HCT116 (cell line): ENCODE results near the gene TMEM135. TPM values are rescaled to one million over a fixed set of nuclear protein-coding genes. Genes with fewer than 3 reads are reported as not detected.

Experiments
- ATAC-seq: fragments of 200-7000 bp; cut with Tn5 transposase; 2 replicates; pipeline ENCODE4 v1.9.1; 2020; ENCODE audit warnings: mild to moderate bottlenecking, moderate library complexity
- BruUV-seq: library from RNA; stranded (reverse); fragments of 400-500 nt; replicated peaks from 2 replicates; lab custom pipeline; 2021; lab: Mats Ljungman, UMichigan
- CTCF ChIA-PET: fragments of 300-600 bp; sonication (Branson Sonifier 250); formaldehyde crosslinking; loops from one replicate; lab custom pipeline; 2021; ENCODE audit warnings: antibody characterized with exemption; lab: Charles Lee
- POLR2A ChIA-PET: fragments of 300-600, 350-600 bp; sonication (Branson Sonifier 250); formaldehyde crosslinking; loops from one replicate; lab custom pipeline; 2021; ENCODE audit warnings: antibody characterized with exemption; lab: Charles Lee
- RAD21 ChIA-PET, 2 experiments: fragments of 300-600 bp; sonication (Branson Sonifier 250); formaldehyde crosslinking; loops; one replicate each; lab custom pipeline; 2023; ENCODE audit warnings: low total read pairs in 2 of 2; ENCODE audit not compliant: uncharacterized antibody in 2 of 2, unreplicated experiment in 2 of 2, low non-redundant PET in 1 of 2; lab: Charles Lee
- DNase-seq: peaks from one replicate; pipeline ENCODE4 v3.0.0-alpha.2; 2010; ENCODE audit warnings: low read depth, low spot score
- H2AFZ ChIP-seq: fragments of 200-600 bp; shearing (Covaris generic), sonication (generic); 2 replicates; pipeline ENCODE4 v1.6.1; 2017; ENCODE audit warnings: low read depth, mixed run types, mixed read lengths, antibody characterized with exemption, low read length; ENCODE audit not compliant: poor library complexity, severe bottlenecking
- H3K27ac ChIP-seq: 2 replicates; pipeline ENCODE4 v1.5.1; 2012; ENCODE audit warnings: low read depth, low read length
- H3K27me3 ChIP-seq: fragments of 200-600 bp; sonication (generic); 2 replicates; pipeline ENCODE4 v1.6.1; 2016; ENCODE audit warnings: mixed run types, low read length, mixed read lengths; ENCODE audit not compliant: insufficient read depth
- H3K36me3 ChIP-seq, 2 experiments: fragments of 200-500 bp in 1 of 2; fragments of 200-600 bp in 1 of 2; sonication (Bioruptor generic) in 1 of 2; sonication (generic) in 1 of 2; 2 replicates each; pipeline versions ENCODE4 v1.5.1 to v1.6.1; 2014 to 2016; ENCODE audit warnings: low read length in 2 of 2, inconsistent platforms in 1 of 2, mixed read lengths in 1 of 2, mixed run types in 1 of 2; ENCODE audit not compliant: insufficient read depth in 2 of 2, control insufficient read depth in 1 of 2
- H3K4me1 ChIP-seq, 2 experiments: fragments of 200-600 bp in 1 of 2; sonication (generic) in 1 of 2; 2 replicates each; pipeline versions ENCODE4 v1.5.1 to v1.6.1; 2012 to 2017; ENCODE audit warnings: low read length in 2 of 2, inconsistent platforms in 1 of 2, mild to moderate bottlenecking in 1 of 2, mixed read lengths in 1 of 2, mixed run types in 1 of 2, moderate library complexity in 1 of 2; ENCODE audit not compliant: insufficient read depth in 2 of 2, control insufficient read depth in 1 of 2
- H3K4me2 ChIP-seq: fragments of 200-600 bp; sonication (generic); 2 replicates; pipeline ENCODE4 v1.6.1; 2017; ENCODE audit warnings: mixed run types, low read length, mixed read lengths
- H3K4me3 ChIP-seq, 2 experiments: fragments of 200-600 bp in 1 of 2; sonication (generic) in 1 of 2; replicated peaks in 1 of 2; 2 replicates each; pipeline ENCODE4 v1.5.1; 2011 to 2016; ENCODE audit warnings: low read length in 2 of 2, control low read depth in 1 of 2, low read depth in 1 of 2, mild to moderate bottlenecking in 1 of 2, mixed read lengths in 1 of 2, mixed run types in 1 of 2
- H3K79me2 ChIP-seq: fragments of 200-600 bp; sonication (generic); 2 replicates; pipeline ENCODE4 v1.6.1; 2017; ENCODE audit warnings: mild to moderate bottlenecking, mixed run types, low read length, moderate library complexity, mixed read lengths; ENCODE audit not compliant: insufficient read depth
- H3K9ac ChIP-seq: fragments of 200-600 bp; sonication (generic); 2 replicates; pipeline ENCODE4 v1.6.1; 2016; ENCODE audit warnings: low read length, mixed read lengths
- H3K9me2 ChIP-seq: fragments of 200-600 bp; sonication (generic), shearing (Covaris generic); 2 replicates; pipeline ENCODE4 v1.6.1; 2017; ENCODE audit warnings: mixed run types, mild to moderate bottlenecking, moderate library complexity; ENCODE audit not compliant: insufficient read depth
- H3K9me3 ChIP-seq, 2 experiments: fragments of 200-500 bp in 1 of 2; fragments of 200-600 bp in 1 of 2; sonication (Bioruptor generic) in 1 of 2; sonication (generic) in 1 of 2; 2 replicates each; pipeline ENCODE4 v1.6.1; 2014 to 2017; ENCODE audit warnings: low read length in 2 of 2, mixed read lengths in 2 of 2, inconsistent platforms in 1 of 2, low read depth in 1 of 2, mild to moderate bottlenecking in 1 of 2, mixed run types in 1 of 2, moderate library complexity in 1 of 2; ENCODE audit not compliant: control insufficient read depth in 1 of 2, insufficient read depth in 1 of 2
- H4K20me1 ChIP-seq: fragments of 200-600 bp; sonication (generic), shearing (Covaris generic); 2 replicates; pipeline ENCODE4 v1.6.1; 2017; ENCODE audit warnings: mixed run types, mild to moderate bottlenecking, moderate library complexity; ENCODE audit not compliant: insufficient read depth
- CBX3 ChIP-seq: IDR thresholded peaks from 2 replicates; pipeline ENCODE4 v1.6.1; 2012; ENCODE audit warnings: low read depth
- CEBPB ChIP-seq: IDR thresholded peaks from 2 replicates; pipeline ENCODE4 v1.6.1; 2012; ENCODE audit warnings: low read depth
- FOSL1 ChIP-seq: IDR thresholded peaks from 2 replicates; pipeline ENCODE4 v1.6.1; 2012; ENCODE audit warnings: low read depth
- JUND ChIP-seq: IDR thresholded peaks from 2 replicates; pipeline ENCODE4 v1.6.1; 2012
- POLR2AphosphoS5 ChIP-seq: IDR thresholded peaks from 2 replicates; pipeline ENCODE4 v1.6.1; 2011; ENCODE audit warnings: mild to moderate bottlenecking, low read depth, low read length, moderate library complexity
- RAD21 ChIP-seq: IDR thresholded peaks from 2 replicates; pipeline ENCODE4 v1.6.1; 2012; ENCODE audit warnings: low read depth, mild to moderate bottlenecking
- SP1 ChIP-seq: IDR thresholded peaks from 2 replicates; pipeline ENCODE4 v1.6.1; 2012; ENCODE audit warnings: low read depth
- SRF ChIP-seq: IDR thresholded peaks from 2 replicates; pipeline ENCODE4 v1.6.1; 2012; ENCODE audit warnings: low read depth
- ZNF274 ChIP-seq: fragments of 200-500 bp; sonication (Bioruptor generic); IDR thresholded peaks from 2 replicates; pipeline ENCODE4 v1.6.1; 2014; ENCODE audit warnings: mild to moderate bottlenecking, low read depth, low read length, inconsistent platforms
- intact Hi-C: fragments of 100-400 bp; cut with micrococcal nuclease; formaldehyde crosslinking; loops from 2 replicates; pipeline ENCODE4 v1.10.0; 2022
- total RNA-seq: library from RNA; stranded (reverse); gene quantifications from one replicate; pipeline ENCODE4 v1.2.1, GENCODE V29; 2021; ENCODE audit not compliant: unreplicated experiment
- TF ChIP-seq, protein P1 (sequence below): IDR thresholded peaks from 2 replicates; pipeline ENCODE4 v1.6.1; 2012

TMEM135 gene
- total RNA-seq, 1 experiment from 2014 or later = 50.6 TPM

GRCh38 chr11:86996953-86997570, 40.7 kb upstream of the TMEM135 start:
- ChIA-PET CTCF (no interaction called here), RAD21 (no interaction called here)
- no peak for DNase-seq
- no peaks in the 10 kb centered on the region for H3K36me3 ChIP-seq
- no peak overlapping the region for H2AFZ ChIP-seq
- no peaks in the 10 kb centered on the region for H3K9me3 ChIP-seq
- H3K4me1 ChIP-seq = peaks cover 0 to 9% of the 10 kb centered on the region in 2 experiments; a peak in 1 of 4 replicates
- BruUV-seq = no TSS peak
- no peak for TF ChIP-seq POLR2AphosphoS5
- TF ChIP-seq CEBPB = no peak
- TF ChIP-seq JUND = no peak
- no peak for TF ChIP-seq RAD21
- TF ChIP-seq CBX3 = no peak
- no peak for TF ChIP-seq FOSL1
- TF ChIP-seq ZNF274 = no peak
- TF ChIP-seq SP1 = no peak
- TF ChIP-seq, all 23 proteins: peak for 0
- ATAC-seq = no peak
- intact Hi-C loops = no loop called here
- Histone ChIP-seq H3K9ac (no peak overlapping the region), H3K4me2 (no peak overlapping the region), H3K79me2 (no peaks in the 10 kb centered on the region), H3K4me3 (no peak overlapping the region), H3K27me3 (no peaks in the 10 kb centered on the region), H4K20me1 (no peaks in the 10 kb centered on the region), H3K27ac (no peak overlapping the region), H3K9me2 (no peaks in the 10 kb centered on the region)
- POLR2A ChIA-PET = no interaction called here

- Histone ChIP-seq H3K27ac (no peak overlapping the region), H3K79me2 (no peaks in the 10 kb centered on the region), H3K9me2 (no peaks in the 10 kb centered on the region), H3K9ac (no peak overlapping the region), H3K4me2 (no peak overlapping the region), H3K36me3 (no peaks in the 10 kb centered on the region), H3K4me3 (no peak overlapping the region), H2AFZ (no peak overlapping the region), H3K9me3 (no peaks in the 10 kb centered on the region), H4K20me1 (no peaks in the 10 kb centered on the region), H3K4me1 (peaks cover 0 to 9% of the 10 kb centered on the region in 2 experiments; a peak in 1 of 4 replicates), H3K27me3 (no peaks in the 10 kb centered on the region)
- ChIA-PET RAD21 (no interaction called here), POLR2A (no interaction called here), CTCF (no interaction called here)
- no TSS peak for BruUV-seq
- TF ChIP-seq FOSL1 = no peak
- TF ChIP-seq SRF = no peak
- TF ChIP-seq, protein P1, sequence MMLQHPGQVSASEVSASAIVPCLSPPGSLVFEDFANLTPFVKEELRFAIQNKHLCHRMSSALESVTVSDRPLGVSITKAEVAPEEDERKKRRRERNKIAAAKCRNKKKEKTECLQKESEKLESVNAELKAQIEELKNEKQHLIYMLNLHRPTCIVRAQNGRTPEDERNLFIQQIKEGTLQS = no peak
- ATAC-seq (no peak), DNase-seq (no peak)
- intact Hi-C loops = no loop called here
Measured at GRCh38 chr11:86999388-86999787, 38.3 kb upstream of the TMEM135 start.
